HG02852 (cell line): ENCODE measurements around the gene TRIM34.
"Not testable (repeated sequence)": the region's sequence is repeated elsewhere in the genome, so short reads cannot be mapped to it uniquely, and the experiment has no call there.

ENCODE experiments used
- ATAC-seq: cut with Tn5 transposase; IDR thresholded peaks from one replicate; pipeline ENCODE4 v1.9.1; 2021; ENCODE audit warnings: mild to moderate bottlenecking, moderate library complexity; ENCODE audit not compliant: unreplicated experiment

Gene TRIM34

GRCh38 chr11:5620651-5621521 is 3.9 kb upstream of the TRIM34 start:
- ATAC-seq, result no peak

- no peak for ATAC-seq
Measured at GRCh38 chr11:5621580-5621979, 3.2 kb upstream of the TRIM34 start.

- ATAC-seq, result no peak
Measured at GRCh38 chr11:5622802-5623201, 2.0 kb upstream of the TRIM34 start.

DNA sequence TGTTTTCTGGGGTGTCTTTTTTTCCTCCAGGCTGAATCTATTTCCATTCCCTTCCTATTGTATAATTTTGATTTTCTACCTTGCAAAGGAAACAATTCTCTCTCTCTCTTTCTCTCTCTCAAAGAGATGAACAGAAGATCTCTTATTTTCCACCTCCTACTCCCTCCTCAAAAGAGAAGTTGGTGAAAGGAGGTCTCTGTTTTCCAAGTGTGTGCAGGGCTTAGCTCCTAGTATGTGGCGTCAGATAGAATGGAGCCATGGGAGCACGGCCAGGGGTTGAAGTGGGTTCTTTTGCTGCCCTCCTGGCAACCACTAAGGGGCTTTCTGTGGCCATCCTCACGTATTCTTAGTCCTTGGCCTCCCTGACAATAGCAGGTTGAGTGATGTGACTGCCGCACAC is 480 bp downstream of the TRIM34 start:
- ATAC-seq, result peak; percentile 6

GRCh38 chr11:5626196-5626595 is 1.4 kb downstream of the TRIM34 start:
- ATAC-seq, result no peak

DNA sequence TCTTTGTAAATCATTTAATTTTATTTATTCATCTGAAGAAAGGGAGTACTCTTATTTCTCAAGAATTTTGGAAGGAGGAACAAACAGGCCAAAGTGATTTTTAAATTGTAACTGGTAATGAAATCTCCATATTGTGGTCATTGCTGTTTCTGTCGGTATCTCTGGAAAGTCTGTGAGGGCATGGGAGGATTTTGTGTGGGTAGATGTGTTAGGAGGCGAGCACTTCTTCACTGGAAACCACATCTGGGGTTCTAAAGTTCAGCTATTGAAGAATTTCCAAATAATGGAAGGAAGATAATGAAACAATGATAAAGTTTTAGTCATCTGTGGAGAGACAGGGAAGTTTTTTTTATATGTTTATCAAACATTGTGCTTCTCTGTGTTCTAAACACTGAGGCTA is 6.6 kb downstream of the TRIM34 start:
- peak; percentile 20 for ATAC-seq

- ATAC-seq, result peak; percentile 95
Measured at GRCh38 chr11:5631969-5632635, 7.3 kb downstream of the TRIM34 start.

DNA sequence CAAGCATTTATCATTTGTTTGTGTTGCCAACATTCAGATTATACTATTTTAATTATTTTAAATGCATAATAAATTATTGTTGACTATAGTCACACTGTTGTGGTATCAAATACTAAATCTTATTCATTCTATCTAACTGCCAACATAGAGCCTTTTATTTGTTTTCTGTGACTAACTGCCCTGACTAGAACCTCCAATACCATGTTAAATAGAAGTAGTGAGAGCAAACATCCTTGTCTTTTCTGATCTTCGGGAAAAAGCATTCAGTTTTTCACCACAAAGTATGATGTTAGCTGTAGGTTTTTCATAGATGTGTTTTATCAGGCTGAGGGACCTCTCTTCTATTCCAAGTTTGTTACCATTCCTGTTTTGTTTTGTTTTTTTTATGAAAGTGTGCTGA is 15.2 kb downstream of the TRIM34 start:
- ATAC-seq, result no peak

- ATAC-seq, result no peak
Measured at GRCh38 chr11:5643585-5643984, 18.8 kb downstream of the TRIM34 start.

- ATAC-seq, result no peak
Measured at GRCh38 chr11:5646139-5646538, 21.3 kb downstream of the TRIM34 start.

DNA sequence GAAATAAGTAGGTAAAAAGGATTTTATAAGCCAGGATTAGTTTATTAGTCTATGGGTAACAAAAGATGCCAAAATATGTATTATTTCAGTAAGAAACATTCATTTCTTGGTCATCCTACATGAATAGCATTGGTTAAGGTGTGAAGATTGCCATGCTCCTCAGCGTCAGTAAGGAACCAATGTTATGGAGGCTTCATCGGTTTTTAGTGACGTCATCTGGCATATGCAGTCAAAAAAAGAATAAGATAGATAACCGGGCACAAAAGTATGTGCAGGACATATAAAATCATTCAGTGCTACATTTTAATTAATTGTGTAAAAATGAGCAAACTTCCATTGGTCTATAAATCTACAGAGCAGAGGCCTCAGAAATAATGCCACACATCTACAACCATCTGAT is 30.7 kb downstream of the TRIM34 start:
- no peak for ATAC-seq

DNA sequence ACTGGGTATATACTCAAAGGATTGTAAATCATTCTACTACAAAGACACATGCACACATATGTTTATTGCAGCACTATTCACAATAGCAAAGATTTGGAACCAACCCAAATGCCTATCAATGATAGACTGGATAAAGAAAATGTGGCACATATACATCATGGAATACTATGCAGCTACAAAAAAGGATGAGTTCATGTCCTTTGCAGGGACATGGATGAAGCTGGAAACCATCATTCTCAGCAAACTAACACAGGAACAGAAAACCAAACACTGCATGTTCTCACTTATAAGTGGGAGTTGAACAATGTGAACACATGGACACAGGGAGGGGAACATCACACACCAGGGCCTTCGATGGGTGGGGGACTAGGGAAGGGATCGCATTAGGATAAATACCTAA is 32.2 kb downstream of the TRIM34 start:
- ATAC-seq, result not testable (repeated sequence)

GRCh38 chr11:5658318-5658717 is 33.5 kb downstream of the TRIM34 start:
- ATAC-seq, result no peak

DNA sequence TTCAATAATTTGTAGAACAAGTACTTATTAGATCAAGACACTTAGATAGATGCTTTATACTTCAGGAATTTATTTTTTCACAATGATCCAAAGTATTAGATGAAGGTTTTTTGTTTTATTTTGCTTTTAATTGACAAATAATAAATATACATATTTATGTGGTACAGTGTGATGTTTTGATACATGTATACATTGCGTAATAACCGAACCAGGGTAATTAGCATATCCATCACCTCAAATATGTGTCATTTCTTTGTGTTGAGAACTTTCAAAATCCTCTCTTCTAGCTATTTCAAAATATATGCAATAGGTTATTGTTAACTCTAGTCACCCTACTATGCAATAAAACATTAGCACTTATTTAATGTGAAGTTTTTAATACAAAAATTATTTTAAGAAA is 38.7 kb downstream of the TRIM34 start:
- ATAC-seq, result no peak

GRCh38 chr11:5665051-5665570 is 40.3 kb downstream of the TRIM34 start:
- ATAC-seq, result no peak

GRCh38 chr11:5665746-5666401 is 41.1 kb downstream of the TRIM34 start:
- ATAC-seq, result no peak

GRCh38 chr11:5666402-5666793 is 41.6 kb downstream of the TRIM34 start:
- ATAC-seq, result no peak

- no peak for ATAC-seq
Measured at GRCh38 chr11:5671831-5672230, 47.0 kb downstream of the TRIM34 start.

- no peak for ATAC-seq
Measured at GRCh38 chr11:5674391-5674790, 49.6 kb downstream of the TRIM34 start.

DNA sequence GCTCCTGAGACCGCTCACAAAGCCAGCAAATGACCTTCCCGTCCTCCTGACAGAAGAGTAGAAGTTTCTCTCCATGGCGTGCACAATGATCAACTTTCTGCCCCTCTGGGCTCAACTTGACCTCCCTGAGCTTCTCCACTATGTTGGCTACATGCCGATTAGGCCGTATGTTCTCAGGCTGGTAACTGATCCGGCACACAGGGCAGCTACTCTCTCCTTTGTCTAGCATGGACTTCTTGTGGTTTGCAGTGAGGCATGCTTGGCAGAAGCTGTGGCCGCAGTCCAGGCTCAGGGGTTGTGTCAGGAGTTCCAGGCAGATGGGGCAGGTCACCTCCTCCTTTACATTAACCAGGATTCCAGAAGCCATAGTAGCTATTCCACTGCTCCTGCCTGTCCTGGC is 55.0 kb downstream of the TRIM34 start:
- ATAC-seq, result no peak

- ATAC-seq, result not testable (repeated sequence)
Measured at GRCh38 chr11:5682890-5683441, 58.2 kb downstream of the TRIM34 start.
